PC-9 (cell line): ENCODE results near the gene ZP1. TPM values are rescaled to one million over a fixed set of nuclear protein-coding genes. Genes with fewer than 3 reads are reported as not detected.

Experiments
- BruUV-seq: library from RNA; stranded (reverse); fragments of 400-500 nt; replicated peaks from 2 replicates; lab custom pipeline; 2021; lab: Mats Ljungman, UMichigan
- CTCF ChIA-PET: fragments of 300-600 bp; sonication (Branson Sonifier 250); formaldehyde crosslinking; loops from one replicate; lab custom pipeline; 2022; ENCODE audit warnings: antibody characterized with exemption; lab: Charles Lee
- POLR2A ChIA-PET: fragments of 300-600 bp; sonication (Branson Sonifier 250); formaldehyde crosslinking; loops from one replicate; lab custom pipeline; 2022; ENCODE audit warnings: antibody characterized with exemption; ENCODE audit not compliant: unreplicated experiment; lab: Charles Lee
- DNase-seq, 2 experiments: peaks; one replicate each; pipeline versions ENCODE4 v3.0.0 to v3.0.0-alpha.2; 2015 to 2022; ENCODE audit warnings: mixed read lengths in 1 of 2
- H2AFZ ChIP-seq: fragments of 200-600 bp; sonication (generic); 2 replicates; pipeline ENCODE4 v1.8.1; 2017; ENCODE audit warnings: antibody characterized with exemption
- H3F3A ChIP-seq: fragments of 200-600 bp; sonication (generic); 2 replicates; pipeline ENCODE4 v1.8.1; 2017; ENCODE audit warnings: antibody characterized with exemption, mild to moderate bottlenecking, low read depth; ENCODE audit not compliant: insufficient read depth
- H3K27ac ChIP-seq: fragments of 200-600 bp; sonication (generic); 2 replicates; pipeline ENCODE4 v1.6.1; 2016; ENCODE audit warnings: mixed run types
- H3K27me3 ChIP-seq: fragments of 200-600 bp; sonication (generic); 2 replicates; pipeline ENCODE4 v1.6.1; 2016; ENCODE audit warnings: low read depth, mixed run types; ENCODE audit not compliant: insufficient read depth
- H3K36me3 ChIP-seq: fragments of 200-600 bp; sonication (generic); 2 replicates; pipeline ENCODE4 v1.6.1; 2016; ENCODE audit warnings: low read depth, mixed run types
- H3K4me1 ChIP-seq: fragments of 200-600 bp; sonication (generic); replicated peaks from 2 replicates; pipeline ENCODE4 v1.6.1; 2016; ENCODE audit warnings: mixed run types; ENCODE audit not compliant: insufficient read depth
- H3K4me2 ChIP-seq: fragments of 200-600 bp; sonication (generic); 2 replicates; pipeline ENCODE4 v1.6.1; 2017; ENCODE audit warnings: mixed run types
- H3K4me3 ChIP-seq: fragments of 200-600 bp; sonication (generic); 2 replicates; pipeline ENCODE4 v1.6.1; 2016; ENCODE audit warnings: mixed run types
- H3K79me2 ChIP-seq: fragments of 200-600 bp; sonication (generic); 2 replicates; pipeline ENCODE4 v1.6.1; 2017; ENCODE audit warnings: low read depth, mixed run types
- H3K9me2 ChIP-seq: fragments of 200-600 bp; sonication (generic); 2 replicates; pipeline ENCODE4 v1.8.1; 2017; ENCODE audit warnings: mild to moderate bottlenecking; ENCODE audit not compliant: insufficient read depth
- H3K9me3 ChIP-seq: fragments of 200-600 bp; sonication (generic); 2 replicates; pipeline ENCODE4 v1.8.1; 2016; ENCODE audit warnings: low read depth; ENCODE audit not compliant: insufficient read depth
- H4K20me1 ChIP-seq: fragments of 200-600 bp; sonication (generic); 2 replicates; pipeline ENCODE4 v1.8.1; 2017; ENCODE audit not compliant: insufficient read depth
- EZH2 ChIP-seq: fragments of 200-600 bp; sonication (generic); IDR thresholded peaks from 2 replicates; pipeline ENCODE4 v1.8.0; 2017; ENCODE audit warnings: antibody characterized with exemption, low read depth
- intact Hi-C: fragments of 100-400 bp; cut with micrococcal nuclease; formaldehyde crosslinking; loops from one replicate; pipeline ENCODE4 v1.10.0; 2022; ENCODE audit not compliant: unreplicated experiment
- total RNA-seq: library from RNA; stranded (reverse); gene quantifications from 2 replicates; pipeline ENCODE4 v1.2.3, GENCODE V29; 2021
- TF ChIP-seq, protein P1 (sequence below): fragments of 200-600 bp; sonication (generic); conservative IDR thresholded peaks from 2 replicates; pipeline ENCODE4 v1.6.1; 2017; ENCODE audit warnings: mixed run types, antibody characterized with exemption, mild to moderate bottlenecking, moderate library complexity

The ZP1 gene
- total RNA-seq, 1 experiment from 2014 or later = not detected

DNA sequence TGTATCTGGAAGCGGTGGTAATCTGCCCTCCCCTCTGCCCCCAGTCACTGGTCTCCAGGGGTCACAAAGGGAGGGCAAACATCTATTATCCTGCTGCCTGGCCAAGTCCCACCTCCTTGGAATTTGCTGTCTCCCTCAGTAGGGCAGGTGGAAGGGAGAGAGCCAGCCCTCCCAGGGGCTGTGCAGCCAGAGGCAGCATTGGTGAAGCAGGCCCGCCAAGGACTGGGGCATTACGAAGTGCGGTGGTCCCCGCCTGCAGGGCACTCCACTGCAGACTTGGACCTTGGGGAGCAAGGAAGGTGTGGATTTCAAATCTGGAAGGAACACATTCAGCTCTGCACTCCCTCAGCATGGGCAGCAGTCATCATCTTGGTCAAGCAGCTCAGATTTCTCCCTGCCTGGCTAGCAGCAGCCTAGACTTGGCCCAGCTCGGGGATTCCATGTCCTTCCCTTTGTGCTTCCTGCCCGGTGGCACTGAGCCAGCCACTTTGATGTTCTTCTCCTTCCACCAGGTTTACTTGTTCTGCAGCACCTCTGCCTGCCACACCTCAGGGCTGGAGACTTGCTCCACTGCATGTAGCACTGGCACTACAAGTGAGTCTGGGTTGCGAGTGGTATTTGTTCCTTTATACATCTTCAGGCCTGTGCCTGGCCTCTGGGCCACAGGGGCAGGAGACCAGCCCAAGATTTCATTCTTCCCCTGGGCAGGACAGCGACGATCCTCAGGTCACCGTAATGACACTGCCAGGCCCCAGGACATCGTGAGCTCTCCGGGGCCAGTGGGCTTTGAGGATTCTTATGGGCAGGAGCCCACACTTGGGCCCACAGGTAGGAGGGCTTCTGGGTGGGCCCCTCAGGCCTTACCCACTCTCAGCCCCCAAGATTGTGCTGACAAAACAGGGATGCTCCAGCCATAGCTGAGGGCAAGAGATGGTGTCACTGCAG is 7.4 kb downstream of the ZP1 start:
- no peaks in the 10 kb centered on the region for H3K9me3 ChIP-seq
- DNase-seq = peak in 1 of 2 experiments; percentile 2
- 0 out of 2 replicates have a peak, but pooled peaks cover 6% of the 10 kb centered on the region for H3K4me1 ChIP-seq
- no peak overlapping the region for H3K4me2 ChIP-seq
- no peak overlapping the region for H2AFZ ChIP-seq
- H3F3A ChIP-seq = no peaks in the 10 kb centered on the region
- intact Hi-C loops = no loop called here
- no peaks in the 10 kb centered on the region for H3K36me3 ChIP-seq
- no peak overlapping the region for H3K27ac ChIP-seq
- no peak overlapping the region for H3K4me3 ChIP-seq
- H3K9me2 ChIP-seq = no peaks in the 10 kb centered on the region
- H3K27me3 ChIP-seq = no peaks in the 10 kb centered on the region
- no peaks in the 10 kb centered on the region for H4K20me1 ChIP-seq
- TF ChIP-seq, protein P1, sequence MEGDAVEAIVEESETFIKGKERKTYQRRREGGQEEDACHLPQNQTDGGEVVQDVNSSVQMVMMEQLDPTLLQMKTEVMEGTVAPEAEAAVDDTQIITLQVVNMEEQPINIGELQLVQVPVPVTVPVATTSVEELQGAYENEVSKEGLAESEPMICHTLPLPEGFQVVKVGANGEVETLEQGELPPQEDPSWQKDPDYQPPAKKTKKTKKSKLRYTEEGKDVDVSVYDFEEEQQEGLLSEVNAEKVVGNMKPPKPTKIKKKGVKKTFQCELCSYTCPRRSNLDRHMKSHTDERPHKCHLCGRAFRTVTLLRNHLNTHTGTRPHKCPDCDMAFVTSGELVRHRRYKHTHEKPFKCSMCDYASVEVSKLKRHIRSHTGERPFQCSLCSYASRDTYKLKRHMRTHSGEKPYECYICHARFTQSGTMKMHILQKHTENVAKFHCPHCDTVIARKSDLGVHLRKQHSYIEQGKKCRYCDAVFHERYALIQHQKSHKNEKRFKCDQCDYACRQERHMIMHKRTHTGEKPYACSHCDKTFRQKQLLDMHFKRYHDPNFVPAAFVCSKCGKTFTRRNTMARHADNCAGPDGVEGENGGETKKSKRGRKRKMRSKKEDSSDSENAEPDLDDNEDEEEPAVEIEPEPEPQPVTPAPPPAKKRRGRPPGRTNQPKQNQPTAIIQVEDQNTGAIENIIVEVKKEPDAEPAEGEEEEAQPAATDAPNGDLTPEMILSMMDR = no peak
- TF ChIP-seq EZH2 = no peak
- no TSS peak for BruUV-seq
- CTCF ChIA-PET = no interaction called here
- no peaks in the 10 kb centered on the region for H3K79me2 ChIP-seq
- POLR2A ChIA-PET = no interaction called here

DNA sequence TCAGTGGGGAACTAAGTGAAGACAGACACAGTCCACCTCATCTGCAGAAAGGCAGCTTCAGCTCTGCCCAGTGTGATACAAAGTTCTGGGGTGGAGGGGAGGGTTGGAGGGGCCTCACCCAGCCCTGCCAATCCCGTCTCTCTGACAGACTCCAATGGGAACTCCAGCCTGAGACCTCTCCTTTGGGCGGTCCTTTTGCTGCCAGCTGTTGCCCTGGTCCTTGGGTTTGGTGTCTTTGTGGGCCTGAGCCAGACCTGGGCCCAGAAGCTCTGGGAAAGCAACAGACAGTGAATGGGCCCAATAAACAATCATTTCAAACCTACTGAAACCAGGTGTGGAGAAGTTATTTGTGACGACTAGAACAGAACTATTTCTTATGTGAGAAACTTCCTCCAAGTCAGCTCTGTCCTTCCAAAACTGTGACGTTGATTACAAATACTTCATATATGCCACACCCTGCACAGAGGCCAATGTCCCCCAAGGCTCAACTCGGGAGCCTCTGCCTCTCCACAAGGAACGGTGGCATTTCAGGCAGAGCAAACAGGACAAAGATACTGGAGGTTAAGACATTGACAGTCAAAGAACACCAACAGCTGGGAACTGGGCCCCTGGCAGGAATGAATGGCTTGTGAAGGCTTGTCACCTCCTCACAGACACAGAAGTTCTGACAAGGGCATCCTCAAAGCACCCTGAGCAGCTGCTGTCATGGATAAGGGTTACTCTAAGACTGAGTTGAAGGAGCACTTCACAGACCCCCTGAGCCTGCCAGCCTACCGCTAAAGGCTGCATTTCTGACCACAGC is 8.2 kb downstream of the ZP1 start:
- no peak overlapping the region for H2AFZ ChIP-seq
- POLR2A ChIA-PET = no interaction called here
- no peaks in the 10 kb centered on the region for H3K79me2 ChIP-seq

DNA sequence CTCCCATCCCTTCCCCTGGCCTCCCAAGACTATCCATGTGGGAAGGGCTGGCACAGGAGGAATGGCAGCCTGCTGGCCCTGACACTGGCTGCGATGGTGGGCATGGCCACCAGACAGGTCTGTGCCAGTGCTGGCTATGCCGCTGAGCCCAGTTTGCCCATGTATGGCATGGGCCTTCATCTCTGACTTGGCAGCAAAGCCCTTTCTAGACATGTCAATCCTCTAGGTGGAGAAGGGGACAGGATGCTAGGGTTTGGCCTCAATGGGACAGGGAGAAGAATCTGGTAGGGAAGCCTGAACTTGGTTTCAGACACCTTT is 8.8 kb downstream of the ZP1 start:
- Histone ChIP-seq H3K36me3 (no peaks in the 10 kb centered on the region), H2AFZ (no peak overlapping the region), H3K27ac (no peak overlapping the region), H3K9me3 (no peaks in the 10 kb centered on the region), H3K4me2 (no peak overlapping the region), H3K4me3 (no peak overlapping the region), H3K4me1 (0 out of 2 replicates have a peak, but pooled peaks cover 6% of the 10 kb centered on the region), H4K20me1 (no peaks in the 10 kb centered on the region), H3K9me2 (no peaks in the 10 kb centered on the region), H3F3A (no peaks in the 10 kb centered on the region), H3K27me3 (no peaks in the 10 kb centered on the region), H3K79me2 (no peaks in the 10 kb centered on the region)
- POLR2A ChIA-PET = no interaction called here
- DNase-seq = peak in 1 of 2 experiments; percentile 31
- intact Hi-C loops = no loop called here
- no TSS peak for BruUV-seq
- TF ChIP-seq, protein P1 = no peak
- no peak for TF ChIP-seq EZH2
- CTCF ChIA-PET = no interaction called here

More for the DNA sequence above, 8.2 kb downstream of the ZP1 start:
- intact Hi-C loops = no loop called here
- Histone ChIP-seq H3K27ac (no peak overlapping the region), H3K36me3 (no peaks in the 10 kb centered on the region), H3F3A (no peaks in the 10 kb centered on the region), H3K27me3 (no peaks in the 10 kb centered on the region), H3K9me3 (no peaks in the 10 kb centered on the region), H3K4me1 (0 out of 2 replicates have a peak, but pooled peaks cover 6% of the 10 kb centered on the region), H3K4me3 (no peak overlapping the region), H3K4me2 (no peak overlapping the region), H3K9me2 (no peaks in the 10 kb centered on the region), H4K20me1 (no peaks in the 10 kb centered on the region)
- no TSS peak for BruUV-seq
- CTCF ChIA-PET = no interaction called here
- peak in 1 of 2 experiments; percentile 28 for DNase-seq
- no peak for TF ChIP-seq EZH2
- TF ChIP-seq, protein P1 = no peak
